ENCODE results near the gene SLC26A2.

- TF ChIP-seq CTCF (conservative IDR thresholded peaks at IDR 0.05 in 1 of 2, IDR thresholded peaks at IDR 0.05 in 1 of 2; ENCODE audit: extremely low read depth in 1 of 2, insufficient read depth in 1 of 2, low read depth in 1 of 2, low read length in 2 of 2) = no peak
- no peak for TF ChIP-seq EZH2 (IDR thresholded peaks at IDR 0.05; ENCODE audit: borderline replicate concordance, low read length)
Measured at GRCh38 chr5:149999359-149999758, 38.8 kb downstream of the SLC26A2 start.
